SK-N-MC (cell line): Measurements from ENCODE around the gene EHD4.

ENCODE experiments used
- EZH2 ChIP-seq: fragments of 200-600 bp; sonication (generic); IDR thresholded peaks from one replicate; pipeline ENCODE4 v1.6.1; 2017; ENCODE audit warnings: antibody characterized with exemption
- POLR2AphosphoS5 ChIP-seq: IDR thresholded peaks from 2 replicates; pipeline ENCODE4 v1.6.1; 2012; ENCODE audit warnings: mild to moderate bottlenecking, low read depth, low read length, borderline replicate concordance

DNA sequence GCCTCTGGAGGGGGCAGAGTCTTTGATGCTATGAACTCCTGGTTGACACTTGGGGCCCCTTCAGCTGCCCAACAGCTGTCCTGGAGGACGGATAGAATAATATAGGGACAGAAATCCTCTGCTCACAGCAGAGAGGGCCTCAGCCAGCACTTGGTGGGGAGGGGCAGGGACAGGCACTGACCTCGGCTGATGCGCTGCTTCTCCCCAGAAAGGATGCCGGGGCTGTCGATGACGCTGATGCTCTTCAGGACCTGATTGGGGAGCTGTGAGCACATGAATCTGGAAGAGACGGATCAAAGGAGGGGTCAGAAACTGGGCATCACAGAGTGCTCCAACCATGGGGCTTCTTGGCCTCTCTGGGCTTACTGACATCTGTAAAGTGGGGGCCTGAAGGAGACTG lies 29.5 kb downstream of the EHD4 start:
- TF ChIP-seq POLR2AphosphoS5 (no peak), EZH2 (no peak)
